Ishikawa (cell line): ENCODE data around the gene IL31RA.

Experiments
- CEBPB ChIP-seq: IDR thresholded peaks from 2 replicates; pipeline ENCODE4 v1.6.1; 2012
- CREB1 ChIP-seq: IDR thresholded peaks from 2 replicates; pipeline ENCODE4 v1.6.1; 2012; ENCODE audit warnings: low read depth
- EGR1 ChIP-seq: IDR thresholded peaks from 2 replicates; pipeline ENCODE4 v1.6.1; 2012
- EP300 ChIP-seq: IDR thresholded peaks from 2 replicates; pipeline ENCODE4 v1.6.1; 2012; ENCODE audit warnings: borderline replicate concordance
- FOXM1 ChIP-seq: IDR thresholded peaks from 2 replicates; pipeline ENCODE4 v1.6.1; 2012; ENCODE audit warnings: low read depth, borderline replicate concordance
- NFIC ChIP-seq: IDR thresholded peaks from 2 replicates; pipeline ENCODE4 v1.6.1; 2012
- RAD21 ChIP-seq: IDR thresholded peaks from 2 replicates; pipeline ENCODE4 v1.6.1; 2012; ENCODE audit warnings: low read depth
- TAF1 ChIP-seq: IDR thresholded peaks from 2 replicates; pipeline ENCODE4 v1.6.1; 2012; ENCODE audit warnings: low read depth, mild to moderate bottlenecking
- TCF12 ChIP-seq: IDR thresholded peaks from 2 replicates; pipeline ENCODE4 v1.6.1; 2012; ENCODE audit warnings: low read depth
- TEAD4 ChIP-seq: IDR thresholded peaks from 2 replicates; pipeline ENCODE4 v1.6.1; 2012
- YY1 ChIP-seq: IDR thresholded peaks from 2 replicates; pipeline ENCODE4 v1.6.1; 2012; ENCODE audit warnings: low read depth
- ZBTB7A ChIP-seq: IDR thresholded peaks from 2 replicates; pipeline ENCODE4 v1.6.1; 2012; ENCODE audit warnings: low read depth
- TF ChIP-seq, protein P1 (sequence below): IDR thresholded peaks from 2 replicates; pipeline ENCODE4 v1.6.1; 2012
- TF ChIP-seq, protein P2 (sequence below): IDR thresholded peaks from 2 replicates; pipeline ENCODE4 v1.6.1; 2012; ENCODE audit warnings: low read depth, mild to moderate bottlenecking
- TF ChIP-seq, protein P3 (sequence below): IDR thresholded peaks from 2 replicates; pipeline ENCODE4 v1.6.1; 2012

The IL31RA gene

DNA sequence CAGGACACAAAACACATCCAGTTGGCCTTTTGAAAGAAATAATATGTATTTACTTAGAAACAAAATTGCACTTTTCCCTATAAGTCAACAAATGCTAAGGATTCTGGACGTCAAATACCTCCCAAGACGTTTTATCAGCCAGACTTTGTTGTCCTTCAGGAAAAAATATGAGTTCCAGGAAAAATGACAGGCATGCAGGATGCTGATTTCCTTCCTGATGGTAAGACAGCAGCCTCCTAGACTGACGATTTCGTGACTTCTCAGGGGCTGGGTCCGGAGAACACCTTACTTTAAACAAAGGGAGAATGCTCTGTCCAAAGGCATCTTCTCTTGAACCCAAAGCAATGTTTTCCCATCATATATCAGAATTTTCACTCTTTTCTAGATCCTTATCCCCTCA is 74.6 kb downstream of the IL31RA start:
- TF ChIP-seq RAD21 (no peak), TEAD4 (no peak), ZBTB7A (no peak), TAF1 (no peak), EGR1 (no peak), CREB1 (no peak), CEBPB (no peak)
- TF ChIP-seq, protein P1, sequence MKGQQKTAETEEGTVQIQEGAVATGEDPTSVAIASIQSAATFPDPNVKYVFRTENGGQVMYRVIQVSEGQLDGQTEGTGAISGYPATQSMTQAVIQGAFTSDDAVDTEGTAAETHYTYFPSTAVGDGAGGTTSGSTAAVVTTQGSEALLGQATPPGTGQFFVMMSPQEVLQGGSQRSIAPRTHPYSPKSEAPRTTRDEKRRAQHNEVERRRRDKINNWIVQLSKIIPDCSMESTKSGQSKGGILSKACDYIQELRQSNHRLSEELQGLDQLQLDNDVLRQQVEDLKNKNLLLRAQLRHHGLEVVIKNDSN, result no peak
- TF ChIP-seq, protein P2, sequence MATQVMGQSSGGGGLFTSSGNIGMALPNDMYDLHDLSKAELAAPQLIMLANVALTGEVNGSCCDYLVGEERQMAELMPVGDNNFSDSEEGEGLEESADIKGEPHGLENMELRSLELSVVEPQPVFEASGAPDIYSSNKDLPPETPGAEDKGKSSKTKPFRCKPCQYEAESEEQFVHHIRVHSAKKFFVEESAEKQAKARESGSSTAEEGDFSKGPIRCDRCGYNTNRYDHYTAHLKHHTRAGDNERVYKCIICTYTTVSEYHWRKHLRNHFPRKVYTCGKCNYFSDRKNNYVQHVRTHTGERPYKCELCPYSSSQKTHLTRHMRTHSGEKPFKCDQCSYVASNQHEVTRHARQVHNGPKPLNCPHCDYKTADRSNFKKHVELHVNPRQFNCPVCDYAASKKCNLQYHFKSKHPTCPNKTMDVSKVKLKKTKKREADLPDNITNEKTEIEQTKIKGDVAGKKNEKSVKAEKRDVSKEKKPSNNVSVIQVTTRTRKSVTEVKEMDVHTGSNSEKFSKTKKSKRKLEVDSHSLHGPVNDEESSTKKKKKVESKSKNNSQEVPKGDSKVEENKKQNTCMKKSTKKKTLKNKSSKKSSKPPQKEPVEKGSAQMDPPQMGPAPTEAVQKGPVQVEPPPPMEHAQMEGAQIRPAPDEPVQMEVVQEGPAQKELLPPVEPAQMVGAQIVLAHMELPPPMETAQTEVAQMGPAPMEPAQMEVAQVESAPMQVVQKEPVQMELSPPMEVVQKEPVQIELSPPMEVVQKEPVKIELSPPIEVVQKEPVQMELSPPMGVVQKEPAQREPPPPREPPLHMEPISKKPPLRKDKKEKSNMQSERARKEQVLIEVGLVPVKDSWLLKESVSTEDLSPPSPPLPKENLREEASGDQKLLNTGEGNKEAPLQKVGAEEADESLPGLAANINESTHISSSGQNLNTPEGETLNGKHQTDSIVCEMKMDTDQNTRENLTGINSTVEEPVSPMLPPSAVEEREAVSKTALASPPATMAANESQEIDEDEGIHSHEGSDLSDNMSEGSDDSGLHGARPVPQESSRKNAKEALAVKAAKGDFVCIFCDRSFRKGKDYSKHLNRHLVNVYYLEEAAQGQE, result no peak
- TF ChIP-seq, protein P3, sequence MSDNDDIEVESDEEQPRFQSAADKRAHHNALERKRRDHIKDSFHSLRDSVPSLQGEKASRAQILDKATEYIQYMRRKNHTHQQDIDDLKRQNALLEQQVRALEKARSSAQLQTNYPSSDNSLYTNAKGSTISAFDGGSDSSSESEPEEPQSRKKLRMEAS, result no peak

DNA sequence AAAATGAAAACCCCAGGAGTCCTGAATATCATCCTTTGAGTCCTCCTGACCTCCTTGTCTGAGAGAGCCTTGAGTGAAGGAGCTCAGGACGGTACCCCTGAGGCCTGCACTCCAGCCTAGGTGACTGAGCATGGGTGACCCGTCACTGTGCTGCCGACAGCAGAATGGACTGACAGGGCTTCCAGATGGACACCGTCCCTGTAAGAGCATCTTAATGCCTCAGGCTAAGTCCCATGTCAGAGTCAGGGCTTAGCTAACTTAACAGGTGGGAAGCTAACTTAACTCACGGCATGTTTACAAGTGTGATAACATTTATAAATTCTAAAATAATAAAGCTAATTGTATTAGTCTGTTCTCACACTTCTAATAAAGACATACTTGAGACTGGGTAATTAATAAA is 75.3 kb downstream of the IL31RA start:
- TF ChIP-seq CEBPB, result no peak
- TF ChIP-seq, protein P2, result no peak
- TF ChIP-seq RAD21, result no peak
- TF ChIP-seq TCF12, result no peak
- no peak for TF ChIP-seq YY1
- no peak for TF ChIP-seq NFIC
- TF ChIP-seq, protein P1, result no peak
- TF ChIP-seq, protein P3, result no peak
- no peak for TF ChIP-seq ZBTB7A
- TF ChIP-seq CREB1, result no peak
- TF ChIP-seq FOXM1, result no peak
- no peak for TF ChIP-seq TAF1
- TF ChIP-seq TEAD4, result no peak
- no peak for TF ChIP-seq EP300
- no peak for TF ChIP-seq EGR1

DNA sequence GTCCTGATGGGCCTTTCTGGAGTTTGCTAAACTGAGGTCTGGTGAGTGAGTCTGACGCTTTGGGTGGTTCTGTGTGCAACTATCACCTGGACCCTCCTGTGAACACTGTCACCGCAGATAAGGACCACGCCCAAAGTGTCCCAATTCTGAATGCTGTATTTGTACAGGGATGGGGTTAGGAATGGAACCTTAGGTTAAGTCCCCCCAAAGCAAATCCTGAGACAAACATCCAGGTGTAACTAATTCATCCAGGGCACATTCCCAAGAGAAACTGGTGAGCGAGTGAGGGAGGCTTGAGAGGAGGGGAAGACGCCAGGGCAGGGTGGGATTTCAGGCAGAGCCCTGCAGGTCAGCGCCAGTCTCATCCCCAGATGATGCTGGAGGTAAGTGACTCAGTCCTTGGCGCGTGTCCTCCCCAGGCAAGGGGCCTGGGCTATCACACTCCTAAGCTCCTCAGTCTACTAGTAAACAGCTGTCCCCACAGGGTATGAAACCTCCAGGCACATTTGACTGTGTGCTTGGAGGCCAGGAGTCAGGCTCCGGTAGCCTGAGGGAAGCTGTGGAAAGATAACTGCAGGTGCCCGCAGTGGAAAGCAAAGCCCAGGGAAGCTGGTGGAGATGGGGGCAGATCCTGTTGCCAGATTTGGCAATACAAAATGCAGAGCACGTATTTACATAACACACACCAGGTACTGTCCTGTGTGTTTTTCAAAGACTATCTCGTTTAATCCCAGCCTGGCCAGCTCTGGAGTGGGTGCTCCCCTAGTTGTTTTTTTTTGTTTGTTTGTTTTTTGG is 76.9 kb downstream of the IL31RA start:
- TF ChIP-seq FOXM1 (no peak), TCF12 (no peak), ZBTB7A (no peak), TAF1 (no peak), YY1 (no peak), RAD21 (no peak)

DNA sequence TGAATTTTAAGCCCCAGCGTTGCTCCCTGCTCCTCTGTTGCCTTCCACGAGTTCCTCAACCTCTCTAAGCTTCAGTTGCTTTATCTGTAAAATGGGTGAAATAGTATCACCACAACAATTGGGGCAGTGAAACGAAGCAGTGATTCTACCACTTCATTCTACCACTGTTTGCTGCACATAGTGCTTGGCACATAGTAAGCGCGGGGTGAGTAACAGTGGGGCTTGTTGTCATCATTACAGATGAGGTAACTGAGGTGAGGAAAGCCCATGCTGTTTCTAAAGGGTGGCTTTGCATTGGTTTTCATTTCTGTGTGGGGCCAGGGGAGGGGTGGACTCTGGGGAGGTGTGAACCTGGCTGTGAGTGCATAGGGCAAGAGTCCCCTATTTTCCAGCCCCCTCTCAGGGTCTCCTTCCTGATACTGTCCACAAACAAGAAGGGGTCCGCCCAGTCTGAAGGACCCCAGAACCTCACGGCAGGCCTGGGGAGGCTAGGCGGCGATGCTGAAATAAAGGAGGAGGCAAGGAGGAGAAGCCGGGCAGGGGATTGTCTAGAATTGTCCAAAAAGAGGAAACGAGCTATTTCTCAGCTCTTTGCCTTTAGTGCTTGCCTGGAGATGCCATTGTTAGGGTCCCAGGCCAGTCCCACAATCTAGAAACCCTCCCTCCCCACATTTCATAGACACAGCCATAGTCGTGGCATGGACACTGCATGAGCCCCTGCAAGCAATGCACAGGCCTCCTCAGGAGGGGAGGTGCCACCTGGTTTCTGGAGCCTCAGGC is 78.1 kb downstream of the IL31RA start:
- TF ChIP-seq, protein P1, result no peak
- TF ChIP-seq EP300 (no peak), FOXM1 (no peak), TEAD4 (no peak), NFIC (no peak), TCF12 (no peak), CEBPB (no peak), RAD21 (no peak), TAF1 (no peak)
- TF ChIP-seq, protein P3, result no peak
- TF ChIP-seq, protein P2, result no peak
